IMR-90 (cell line): ENCODE results near the gene PDLIM4. TPM values are rescaled to one million over a fixed set of nuclear protein-coding genes. Genes with fewer than 3 reads are reported as not detected.

ENCODE experiments used
- ATAC-seq: fragments of 200-7000 bp; cut with Tn5 transposase; 2 replicates; pipeline ENCODE4 v1.9.1; 2020; ENCODE audit warnings: low read depth, mild to moderate bottlenecking, moderate library complexity
- BruUV-seq: library from RNA; stranded (reverse); fragments of 400-500 nt; replicated peaks from 2 replicates; lab custom pipeline; 2021; lab: Mats Ljungman, UMichigan
- CTCF ChIA-PET: fragments of 300-600 bp; formaldehyde crosslinking; extraction: SDS; loops from one replicate; lab custom pipeline; 2021; ENCODE audit warnings: antibody characterized with exemption; lab: Yijun Ruan, JAX
- POLR2A ChIA-PET: fragments of 300-600 bp; sonication (Branson Sonifier 250); formaldehyde crosslinking; loops from one replicate; lab custom pipeline; 2022; ENCODE audit warnings: antibody characterized with exemption; ENCODE audit not compliant: unreplicated experiment; lab: Charles Lee
- DNase-seq: peaks from one replicate; pipeline ENCODE4 v3.0.0; 2013
- H2AFZ ChIP-seq: replicated peaks from 2 replicates; pipeline ENCODE3; 2013; ENCODE audit warnings: low read length, mild to moderate bottlenecking; ENCODE audit not compliant: poor library complexity
- H2AK5ac ChIP-seq: 2 replicates; pipeline ENCODE4 v1.6.1; 2013; ENCODE audit warnings: low read depth, low read length, inconsistent platforms
- H2AK9ac ChIP-seq: replicated peaks from 2 replicates; pipeline ENCODE3; 2013; ENCODE audit warnings: mild to moderate bottlenecking, low read depth, low read length, moderate library complexity; ENCODE audit not compliant: poor library complexity
- H2BK120ac ChIP-seq: 2 replicates; pipeline ENCODE4 v1.6.1; 2013; ENCODE audit warnings: low read depth, low read length, inconsistent platforms
- H2BK15ac ChIP-seq: 3 replicates; pipeline ENCODE4 v1.6.1; 2013; ENCODE audit warnings: low read depth, low read length, inconsistent platforms
- H2BK20ac ChIP-seq: 2 replicates; pipeline ENCODE4 v1.6.1; 2013; ENCODE audit warnings: low read depth, mild to moderate bottlenecking, inconsistent platforms, low read length, moderate library complexity
- H2BK5ac ChIP-seq: 2 replicates; pipeline ENCODE4 v1.6.1; 2013; ENCODE audit warnings: mild to moderate bottlenecking, low read depth, low read length, inconsistent platforms; ENCODE audit not compliant: poor library complexity, severe bottlenecking
- H3K14ac ChIP-seq: replicated peaks from 2 replicates; pipeline ENCODE4 v1.6.1; 2013; ENCODE audit warnings: low read depth, low read length, inconsistent platforms
- H3K18ac ChIP-seq: 2 replicates; pipeline ENCODE4 v1.6.1; 2013; ENCODE audit warnings: low read depth, low read length, control low read depth
- H3K23ac ChIP-seq: 2 replicates; pipeline ENCODE4 v1.6.1; 2013; ENCODE audit warnings: low read depth, low read length, inconsistent platforms
- H3K27ac ChIP-seq: 2 replicates; pipeline ENCODE4 v1.5.1; 2013; ENCODE audit warnings: mild to moderate bottlenecking, control low read depth, low read length; ENCODE audit not compliant: insufficient read depth
- H3K27me3 ChIP-seq: 2 replicates; pipeline ENCODE4 v1.6.1; 2013; ENCODE audit warnings: low read length; ENCODE audit not compliant: control insufficient read depth, insufficient read depth
- H3K36me3 ChIP-seq: 2 replicates; pipeline ENCODE4 v1.6.1; 2013; ENCODE audit warnings: low read length, mixed read lengths; ENCODE audit not compliant: control insufficient read depth, insufficient read depth
- H3K4ac ChIP-seq: 2 replicates; pipeline ENCODE4 v1.6.1; 2013; ENCODE audit warnings: low read depth, low read length, inconsistent platforms
- H3K4me1 ChIP-seq: 2 replicates; pipeline ENCODE4 v1.6.1; 2013; ENCODE audit warnings: low read length, mixed read lengths; ENCODE audit not compliant: control insufficient read depth, insufficient read depth
- H3K4me2 ChIP-seq: 2 replicates; pipeline ENCODE4 v1.6.1; 2013; ENCODE audit warnings: low read depth, mild to moderate bottlenecking, control low read depth, low read length, moderate library complexity
- H3K4me3 ChIP-seq: 2 replicates; pipeline ENCODE4 v1.5.1; 2013; ENCODE audit warnings: low read depth, mild to moderate bottlenecking, control low read depth, low read length, moderate library complexity; ENCODE audit not compliant: insufficient read depth
- H3K56ac ChIP-seq: 2 replicates; pipeline ENCODE4 v1.6.1; 2013; ENCODE audit warnings: low read length, inconsistent platforms; ENCODE audit not compliant: insufficient read depth; ENCODE audit errors: extremely low read depth
- H3K79me1 ChIP-seq, 2 experiments: 2 replicates each; pipeline ENCODE4 v1.6.1; 2013; ENCODE audit warnings: low read length in 2 of 2, inconsistent platforms in 1 of 2, low read depth in 1 of 2
- H3K9ac ChIP-seq: 2 replicates; pipeline ENCODE4 v1.6.1; 2013; ENCODE audit warnings: low read depth, low read length, control low read depth
- H3K9me1 ChIP-seq: 2 replicates; pipeline ENCODE4 v1.6.1; 2013; ENCODE audit warnings: low read length, inconsistent platforms; ENCODE audit not compliant: insufficient read depth
- H3K9me3 ChIP-seq: 2 replicates; pipeline ENCODE4 v1.6.1; 2013; ENCODE audit warnings: low read length; ENCODE audit not compliant: control insufficient read depth, insufficient read depth
- H4K20me1 ChIP-seq: 2 replicates; pipeline ENCODE4 v1.6.1; 2013; ENCODE audit warnings: low read length, inconsistent platforms; ENCODE audit not compliant: insufficient read depth
- H4K5ac ChIP-seq: 2 replicates; pipeline ENCODE4 v1.6.1; 2013; ENCODE audit warnings: mild to moderate bottlenecking, low read depth, low read length, control low read depth
- H4K8ac ChIP-seq, 2 experiments: 2 replicates each; pipeline ENCODE4 v1.6.1; 2013; ENCODE audit warnings: low read depth in 2 of 2, low read length in 2 of 2, control low read depth in 1 of 2, inconsistent platforms in 1 of 2
- H4K91ac ChIP-seq: 2 replicates; pipeline ENCODE4 v1.6.1; 2013; ENCODE audit warnings: low read depth, low read length, inconsistent platforms; ENCODE audit not compliant: insufficient read depth
- BHLHE40 ChIP-seq: fragments of 150-350 bp; IDR thresholded peaks from 2 replicates; pipeline ENCODE4 v1.6.1; 2016; ENCODE audit warnings: mild to moderate bottlenecking, low read depth, low read length
- CEBPB ChIP-seq: IDR thresholded peaks from 2 replicates; pipeline ENCODE4 v1.6.1; 2012; ENCODE audit warnings: low read depth, low read length, improper control_type of control experiment
- CHD1 ChIP-seq: IDR thresholded peaks from 2 replicates; pipeline ENCODE4 v1.6.1; 2012; ENCODE audit warnings: low read depth, low read length, improper control_type of control experiment
- CTCF ChIP-seq: conservative IDR thresholded peaks from 2 replicates; pipeline ENCODE4 v1.5.1; 2012; ENCODE audit warnings: mild to moderate bottlenecking, low read depth, low read length, improper control_type of control experiment
- FOS ChIP-seq: fragments of 150-350 bp; IDR thresholded peaks from 2 replicates; pipeline ENCODE4 v1.6.1; 2016; ENCODE audit warnings: low read depth, low read length
- MAFK ChIP-seq: IDR thresholded peaks from 2 replicates; pipeline ENCODE4 v1.6.1; 2012; ENCODE audit warnings: low read depth, low read length, improper control_type of control experiment
- MAZ ChIP-seq: IDR thresholded peaks from 2 replicates; pipeline ENCODE4 v1.6.1; 2012; ENCODE audit warnings: low read depth, mild to moderate bottlenecking, low read length, improper control_type of control experiment, moderate library complexity, borderline replicate concordance
- MXI1 ChIP-seq: IDR thresholded peaks from 2 replicates; pipeline ENCODE4 v1.6.1; 2012; ENCODE audit warnings: low read depth, mild to moderate bottlenecking, low read length, moderate library complexity, borderline replicate concordance
- POLR2A ChIP-seq: IDR thresholded peaks from 2 replicates; pipeline ENCODE4 v1.6.1; 2012; ENCODE audit warnings: mild to moderate bottlenecking, low read depth, low read length
- RCOR1 ChIP-seq: IDR thresholded peaks from 2 replicates; pipeline ENCODE4 v1.6.1; 2012; ENCODE audit warnings: mild to moderate bottlenecking, low read length, improper control_type of control experiment; ENCODE audit not compliant: insufficient replicate concordance
- RFX5 ChIP-seq: IDR thresholded peaks from 2 replicates; pipeline ENCODE4 v1.8.0; 2012; ENCODE audit warnings: low read depth, mild to moderate bottlenecking, low read length, moderate library complexity
- SMC3 ChIP-seq: fragments of 150-350 bp; IDR thresholded peaks from 2 replicates; pipeline ENCODE4 v1.6.1; 2016; ENCODE audit warnings: low read depth, mild to moderate bottlenecking, antibody characterized with exemption, low read length, moderate library complexity
- USF2 ChIP-seq: fragments of 150-350 bp; IDR thresholded peaks from 2 replicates; pipeline ENCODE4 v1.6.1; 2017; ENCODE audit warnings: mild to moderate bottlenecking, antibody characterized with exemption, low read length, low read depth
- WGBS, 2 experiments: methylation state at CpG; one replicate each; pipeline versions ENCODE4 v1.1.5 to v1.1.7; 2013; ENCODE audit warnings: missing lambda C conversion rate in 2 of 2; ENCODE audit not compliant: insufficient read length in 1 of 2; ENCODE audit errors: extremely low coverage in 2 of 2; 5-methylcytosine and 5-hydroxymethylcytosine counted together
- dilution Hi-C: fragments of 300-500 bp; cut with HindIII; formaldehyde crosslinking; loops from one replicate; pipeline ENCODE4 v1.14.3; 2018; ENCODE audit warnings: low sequenced_read_pairs; ENCODE audit not compliant: unreplicated experiment
- in situ Hi-C: fragments of 300-500 bp; cut with MboI; formaldehyde crosslinking; loops from 3 replicates; pipeline ENCODE4 v1.14.3; 2019; ENCODE audit warnings: low sequenced_read_pairs, inconsistent platforms, mixed read lengths
- intact Hi-C: fragments of 100-400 bp; cut with micrococcal nuclease; formaldehyde crosslinking; loops from 2 replicates; pipeline ENCODE4 v1.10.0; 2022
- polyA plus RNA-seq, 3 experiments: library from polyadenylated mRNA; depleted of rRNA; stranded (reverse); fragments of >200 nt; gene quantifications; 2 replicates each; pipeline ENCODE4 v1.2.3, GENCODE V29; 2012; ENCODE audit warnings: low replicate concordance in 1 of 3
- total RNA-seq: library from RNA; depleted of rRNA; stranded (reverse); fragments of >200 nt; gene quantifications from 2 replicates; pipeline ENCODE4 v1.2.3, GENCODE V29; 2012

PDLIM4 gene
- total and polyA plus RNA-seq, 2 of the 4 experiments (the other 2 are of a cell fraction): 61.1 to 214 TPM

GRCh38 chr5:132295505-132296411 is 38.3 kb downstream of the PDLIM4 start:
- Histone ChIP-seq H3K4me2 (peak overlapping the region; percentile 92), H3K4ac (peak overlapping the region; percentile 76), H2BK20ac (peak overlapping the region; percentile 16; the same call in 1 of the 2 replicates), H2BK5ac (peak overlapping the region; percentile 15), H2AFZ (peak overlapping the region; percentile 95), H3K56ac (peak overlapping the region; percentile 22; the same call in 1 of the 2 replicates), H3K9me3 (no peaks in the 10 kb centered on the region), H3K18ac (0 out of 2 replicates have a peak overlapping the region, but pooled peaks have one; percentile 2), H4K8ac (peak overlapping the region; percentile 29 to 63; a peak in 2 of 4 replicates), H3K4me1 (peaks cover 12% of the 10 kb centered on the region), H3K23ac (peak overlapping the region; percentile 40; the same call in 1 of the 2 replicates), H3K27me3 (no peaks in the 10 kb centered on the region), H3K36me3 (no peaks in the 10 kb centered on the region), H4K91ac (peak overlapping the region; percentile 76), H2AK5ac (peak overlapping the region; percentile 89), H3K4me3 (peak overlapping the region; percentile 74), H3K14ac (peak overlapping the region; percentile 51), H3K27ac (peak overlapping the region; percentile 48), H2BK15ac (peak overlapping the region; percentile 52; the same call in 2 of the 3 replicates), H4K20me1 (no peaks in the 10 kb centered on the region), H3K79me1 (peaks cover 21 to 52% of the 10 kb centered on the region in 2 experiments), H3K9ac (peak overlapping the region; percentile 7), H2AK9ac (peak overlapping the region; percentile 80), H4K5ac (peak overlapping the region; percentile 32; the same call in 1 of the 2 replicates), H3K9me1 (peaks cover 15% of the 10 kb centered on the region), H2BK120ac (peak overlapping the region; percentile 65)
- WGBS, 2 experiments: 91% methylated on average over 4 of the region's 8 CpGs; no CpG with 5 or more reads in 1 of the 2 experiments
- BruUV-seq: TSS peak; percentile 21
- CTCF ChIA-PET: no interaction called here
- no peak for ATAC-seq
- dilution Hi-C loops: no loop called here
- in situ Hi-C loops: no loop called here
- TF ChIP-seq CTCF (no peak), RFX5 (no peak), RCOR1 (no peak), MXI1 (no peak), CEBPB (no peak), BHLHE40 (no peak), MAZ (no peak), USF2 (no peak), FOS (no peak), MAFK (no peak), CHD1 (no peak), POLR2A (no peak), SMC3 (no peak)
- intact Hi-C loops: loop anchor here (2.0 kb wide), 1 partner anchor 69 kb away; no protein-coding TSS in a partner anchor
- DNase-seq: no peak
- POLR2A ChIA-PET: no interaction called here
